GM11168 (cell line): ENCODE data around the gene GNMT.
"Not testable (repeated sequence)": the region's sequence is repeated elsewhere in the genome, so short reads cannot be mapped to it uniquely, and the experiment has no call there.

Experiments used
- in situ Hi-C: fragments of 300-500 bp; cut with MboI; formaldehyde crosslinking; loops from one replicate; pipeline ENCODE4 v1.12.0; 2022; ENCODE audit warnings: low sequenced_read_pairs; ENCODE audit not compliant: unreplicated experiment

Gene GNMT

DNA sequence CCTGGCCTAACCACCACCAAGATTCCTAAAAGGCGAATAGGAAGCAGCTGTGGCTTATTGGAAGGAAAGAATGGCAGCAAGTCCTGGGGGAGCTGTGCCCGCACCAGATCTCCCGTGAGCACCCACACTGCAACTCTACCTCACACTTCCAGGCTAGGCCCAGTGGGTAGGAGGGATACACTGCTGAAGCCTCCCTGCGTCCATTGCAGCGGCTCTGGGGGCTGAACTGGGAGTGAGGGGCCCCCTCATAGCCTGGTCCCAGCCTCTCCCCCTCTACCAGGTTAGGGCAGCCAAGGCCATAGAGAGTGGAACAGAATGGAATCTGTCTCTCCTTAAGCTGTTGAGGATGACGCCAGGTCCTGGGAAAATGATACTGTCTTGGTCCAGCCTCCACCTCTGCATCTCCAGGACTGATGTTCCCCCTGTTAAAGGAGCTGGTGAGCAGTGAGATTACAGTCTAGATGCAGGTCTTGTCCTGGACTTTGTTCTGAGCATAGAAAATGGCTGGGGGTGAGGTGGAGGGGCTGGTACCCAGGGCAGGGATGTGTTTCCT lies 20.0 kb upstream of the GNMT start:
- in situ Hi-C loops, result no loop called here

DNA sequence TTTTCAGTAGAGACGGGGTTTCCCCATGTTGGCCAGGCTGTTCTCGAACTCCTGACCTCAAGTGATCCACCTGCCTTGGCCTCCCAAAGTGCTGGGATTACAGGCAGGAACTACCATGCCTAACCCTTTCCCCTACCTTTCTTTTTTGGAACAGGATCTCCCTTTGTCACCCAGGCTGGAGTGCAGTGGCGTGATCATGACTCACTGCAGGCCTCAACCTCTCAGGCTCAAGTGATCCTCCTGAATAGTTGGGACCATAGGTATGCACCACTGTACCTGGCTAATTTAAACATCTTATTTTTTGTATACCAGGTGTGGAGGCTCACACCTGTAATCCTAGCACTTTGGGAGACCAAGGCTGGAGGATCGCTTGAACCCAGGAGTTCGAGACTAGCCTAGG lies 19.2 kb upstream of the GNMT start:
- in situ Hi-C loops, result not testable (repeated sequence)

- in situ Hi-C loops, result no loop called here
These were observed 18.1 kb upstream of the GNMT start for GRCh38 chr6:42942444-42942843.

GRCh38 chr6:42947950-42948349 lies 12.6 kb upstream of the GNMT start:
- in situ Hi-C loops, result no loop called here

DNA sequence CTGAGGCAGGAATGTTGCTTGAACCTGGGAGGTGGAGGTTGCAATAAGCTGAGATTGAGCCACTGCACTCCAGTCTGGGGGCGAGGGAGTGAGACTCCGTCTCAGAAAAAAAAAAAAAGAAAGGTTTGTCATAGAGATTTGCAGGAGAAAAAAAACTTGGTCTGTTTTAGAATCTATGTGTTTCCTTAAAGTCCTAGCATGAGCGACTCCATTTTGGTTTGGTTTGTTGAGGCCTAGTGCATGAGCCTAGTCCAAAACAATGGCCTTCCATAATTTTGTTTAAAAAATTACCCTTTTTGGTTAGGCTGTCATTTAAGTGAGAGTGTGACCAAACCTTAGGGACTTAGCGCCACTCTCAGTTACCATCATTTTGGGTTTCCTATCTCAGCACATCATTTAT lies 8.2 kb upstream of the GNMT start:
- in situ Hi-C loops, result no loop called here

DNA sequence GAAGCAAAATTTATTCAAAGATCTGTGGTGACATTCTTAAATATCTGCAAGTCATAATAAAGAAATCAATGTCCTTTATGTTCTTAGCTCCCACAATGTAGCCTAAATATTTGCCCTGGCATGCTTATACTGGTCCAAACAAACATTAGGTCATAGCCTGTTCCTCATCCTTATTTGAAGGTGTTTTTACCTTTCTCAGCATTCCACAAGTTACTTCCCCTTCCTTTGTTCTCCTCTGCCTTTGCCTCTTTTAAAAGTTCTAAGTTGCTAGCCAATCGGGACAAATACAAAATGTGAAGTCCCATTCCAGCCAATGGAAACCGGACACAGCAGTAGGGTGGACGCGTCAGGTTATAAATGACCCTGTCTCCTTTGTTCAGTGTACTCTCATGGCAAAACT lies 6.1 kb upstream of the GNMT start:
- in situ Hi-C loops, result not testable (repeated sequence)

DNA sequence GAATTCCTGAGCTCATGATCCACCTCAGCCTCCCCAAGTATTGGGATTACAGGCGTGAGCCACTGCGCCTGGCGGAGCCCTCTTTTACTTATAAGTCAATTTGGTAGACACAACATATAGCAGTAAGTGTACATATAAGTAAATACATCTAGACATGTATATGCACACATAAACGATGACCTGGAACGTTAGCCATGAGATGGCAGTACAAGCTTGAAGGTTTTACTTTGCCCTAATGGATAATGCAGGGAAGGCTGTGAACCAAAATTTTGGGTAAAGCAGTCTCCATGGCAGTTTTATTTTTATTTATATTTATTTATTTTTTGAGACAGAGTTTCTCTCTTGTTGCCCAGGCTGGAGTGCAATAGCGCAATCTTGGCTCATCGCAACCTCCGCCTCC lies 2.4 kb upstream of the GNMT start:
- in situ Hi-C loops, result no loop called here

DNA sequence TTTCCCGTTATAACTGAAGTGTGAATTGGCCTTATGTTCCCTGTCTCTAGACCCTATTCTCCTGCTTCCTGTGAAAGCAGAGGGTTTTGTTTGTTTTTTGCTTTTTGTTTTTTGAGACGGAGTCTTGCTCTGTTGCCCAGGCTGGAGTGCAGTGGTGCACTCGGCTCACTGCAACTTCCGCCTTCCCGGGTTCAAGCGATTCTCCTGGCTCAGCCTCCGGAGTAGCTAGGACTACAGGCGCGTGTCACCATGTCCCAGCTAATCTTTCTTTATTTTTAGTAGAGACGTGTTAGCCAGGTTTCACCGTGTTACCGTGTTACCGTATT lies 674 bp upstream of the GNMT start:
- in situ Hi-C loops, result no loop called here

DNA sequence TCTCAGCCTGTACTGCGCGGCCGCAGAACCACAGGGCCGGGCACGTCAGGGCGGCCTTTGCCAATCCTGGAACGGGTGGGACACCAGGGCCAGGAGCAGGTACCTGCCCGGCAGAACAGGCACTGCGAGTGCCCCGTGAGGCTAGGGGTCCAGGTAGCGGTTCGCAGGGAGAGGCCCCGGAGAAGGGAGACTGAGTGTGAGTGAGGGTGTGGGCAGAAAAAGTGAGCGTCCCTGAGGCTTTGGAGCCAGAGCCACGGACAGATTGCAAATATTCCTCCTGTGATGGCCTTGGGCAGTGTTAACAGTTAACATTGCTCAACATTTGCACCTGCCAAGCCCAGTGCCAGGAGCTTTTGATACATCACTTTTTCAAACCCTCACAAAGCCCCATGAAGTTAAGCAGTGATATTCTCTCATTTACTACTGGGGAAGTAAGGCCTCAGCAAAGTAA lies 491 bp downstream of the GNMT start:
- in situ Hi-C loops, result no loop called here

- in situ Hi-C loops, result no loop called here
These were observed 1.5 kb downstream of the GNMT start for GRCh38 chr6:42962096-42962495.

DNA sequence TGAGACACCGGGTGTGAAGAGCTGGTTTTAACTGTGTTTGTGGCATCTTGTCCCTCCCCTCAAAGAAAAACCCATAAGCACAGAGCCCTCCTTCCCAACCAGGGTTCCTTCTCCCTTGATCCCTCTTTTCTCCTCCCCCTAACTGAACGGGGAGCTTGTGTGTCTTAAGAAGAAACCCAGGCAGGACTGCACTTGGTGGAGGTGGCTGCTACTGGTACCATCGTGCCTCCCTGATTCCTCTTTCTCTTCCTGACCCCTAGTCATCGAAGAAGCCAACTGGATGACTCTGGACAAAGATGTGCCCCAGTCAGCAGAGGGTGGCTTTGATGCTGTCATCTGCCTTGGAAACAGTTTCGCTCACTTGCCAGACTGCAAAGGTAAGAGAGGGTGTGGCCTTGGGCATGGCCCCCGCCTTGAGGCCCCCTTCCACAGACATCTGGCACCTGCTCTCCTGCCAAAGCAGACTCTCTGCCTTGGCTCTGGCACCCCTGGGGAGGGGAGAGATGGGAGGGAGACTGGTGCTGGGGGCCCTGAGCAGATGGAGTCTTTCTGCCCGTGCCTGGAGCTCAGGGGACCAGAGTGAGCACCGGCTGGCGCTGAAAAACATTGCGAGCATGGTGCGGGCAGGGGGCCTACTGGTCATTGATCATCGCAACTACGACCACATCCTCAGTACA lies 2.1 kb downstream of the GNMT start:
- in situ Hi-C loops, result no loop called here

DNA sequence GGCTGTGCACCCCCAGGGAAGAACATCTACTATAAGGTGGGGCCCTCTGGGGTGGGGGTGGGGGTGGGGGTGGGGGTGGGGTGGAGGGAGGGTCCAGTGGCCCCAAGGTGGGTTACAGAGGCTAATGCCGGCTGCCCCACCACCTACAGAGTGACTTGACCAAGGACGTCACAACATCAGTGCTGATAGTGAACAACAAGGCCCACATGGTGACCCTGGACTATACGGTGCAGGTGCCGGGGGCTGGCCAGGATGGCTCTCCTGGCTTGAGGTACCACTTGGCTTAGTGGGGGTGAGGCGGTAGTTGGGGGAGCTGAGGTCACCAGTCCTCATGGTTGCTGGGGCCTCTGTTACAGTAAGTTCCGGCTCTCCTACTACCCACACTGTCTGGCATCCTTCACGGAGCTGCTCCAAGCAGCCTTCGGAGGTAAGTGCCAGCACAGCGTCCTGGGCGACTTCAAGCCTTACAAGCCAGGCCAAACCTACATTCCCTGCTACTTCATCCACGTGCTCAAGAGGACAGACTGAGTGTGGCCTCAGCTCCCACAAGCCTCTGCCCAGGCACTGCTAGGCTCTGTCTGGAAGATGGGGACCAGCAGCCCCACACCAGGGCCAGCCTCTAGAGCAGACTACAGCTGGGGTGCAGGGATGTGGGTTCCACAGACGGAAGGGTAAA lies 2.8 kb downstream of the GNMT start:
- in situ Hi-C loops, result no loop called here

DNA sequence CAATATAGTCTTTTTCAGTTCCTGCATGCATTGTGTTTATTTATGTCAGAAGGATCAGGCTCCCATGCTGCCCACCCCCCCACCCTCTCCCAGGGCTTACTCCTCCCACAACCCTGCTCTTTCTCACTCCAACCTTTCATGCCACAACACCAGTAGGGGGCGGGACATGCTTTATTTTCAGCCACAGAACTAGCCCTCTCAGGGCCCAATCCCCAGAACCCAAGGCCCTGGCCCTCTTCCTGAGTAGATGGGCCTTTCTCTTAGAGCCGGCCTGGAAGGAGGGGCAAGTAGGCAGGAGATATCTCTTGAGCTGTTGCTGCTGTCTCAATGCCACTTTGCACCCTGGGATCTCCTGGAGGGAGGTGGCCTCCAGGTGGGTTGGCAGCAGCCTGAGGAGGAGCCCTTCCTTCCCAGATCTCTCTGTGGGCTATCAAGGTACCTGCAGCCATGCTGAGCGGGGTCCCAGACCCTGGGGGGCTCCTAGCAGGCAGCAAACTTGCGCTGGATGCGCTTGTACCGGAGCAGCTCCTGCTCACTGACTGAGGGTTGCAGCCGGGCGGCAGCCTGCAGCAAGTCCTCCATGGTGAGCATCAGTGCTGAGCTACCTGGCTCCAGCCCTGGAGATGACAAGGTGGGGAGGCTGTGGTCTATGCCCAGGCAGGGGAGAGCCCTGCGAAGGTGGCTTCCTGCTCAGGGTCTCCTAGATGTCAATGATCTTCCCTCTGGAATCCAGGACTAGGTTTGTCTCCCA lies 3.5 kb downstream of the GNMT start:
- in situ Hi-C loops, result no loop called here

GRCh38 chr6:42966571-42966970 lies 6.0 kb downstream of the GNMT start:
- in situ Hi-C loops, result loop anchor here (5.0 kb wide), 1 partner anchor 34 kb away; no protein-coding TSS in a partner anchor

DNA sequence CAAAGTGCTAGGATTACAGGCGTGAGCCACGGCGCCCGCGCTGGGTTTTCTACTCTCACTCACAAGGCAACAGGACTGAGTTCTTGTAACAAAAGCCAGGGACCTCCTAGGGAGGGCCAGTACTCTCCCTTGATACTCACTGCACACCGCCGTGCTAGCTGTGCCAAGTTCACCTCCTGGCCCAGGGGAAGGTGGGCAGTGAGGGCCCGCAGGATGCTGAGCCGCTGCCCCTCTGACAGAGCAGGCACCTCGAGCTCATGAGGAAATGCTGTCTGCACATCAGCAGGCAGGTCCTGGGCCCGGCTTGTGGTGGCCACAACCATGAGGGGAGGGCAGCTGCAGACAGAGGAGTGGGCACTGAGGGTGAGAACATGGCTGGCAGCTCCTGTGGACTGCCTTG lies 6.7 kb downstream of the GNMT start:
- in situ Hi-C loops, result loop anchor here (5.0 kb wide), 1 partner anchor 35 kb away; no protein-coding TSS in a partner anchor

GRCh38 chr6:42968126-42968701 lies 7.7 kb downstream of the GNMT start:
- in situ Hi-C loops, result loop anchor here (5.0 kb wide), 1 partner anchor 36 kb away; no protein-coding TSS in a partner anchor

DNA sequence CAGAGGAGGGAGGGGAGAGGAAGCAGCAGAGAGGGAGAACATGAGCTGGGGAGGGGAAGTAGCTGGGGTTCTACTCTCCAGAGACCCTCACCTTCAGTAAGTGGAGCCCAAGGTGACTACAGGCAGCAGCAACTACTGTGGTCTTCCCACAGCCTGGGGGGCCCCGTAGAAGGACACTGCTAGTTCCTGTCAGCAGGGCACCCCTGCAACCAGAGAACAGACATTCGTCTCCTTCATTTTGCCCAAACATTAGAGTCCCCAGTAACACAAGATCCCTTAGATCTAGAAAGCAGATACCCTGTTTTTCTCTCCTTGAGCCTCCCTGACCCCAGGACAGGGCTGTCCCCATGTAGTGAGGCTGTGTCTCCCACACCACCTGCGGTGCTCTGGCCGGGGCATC lies 8.2 kb downstream of the GNMT start:
- in situ Hi-C loops, result loop anchor here (5.0 kb wide), 1 partner anchor 36 kb away; no protein-coding TSS in a partner anchor

- in situ Hi-C loops, result loop anchor here (5.0 kb wide), 1 partner anchor 37 kb away; no protein-coding TSS in a partner anchor
These were observed 8.9 kb downstream of the GNMT start for GRCh38 chr6:42969431-42969830.

DNA sequence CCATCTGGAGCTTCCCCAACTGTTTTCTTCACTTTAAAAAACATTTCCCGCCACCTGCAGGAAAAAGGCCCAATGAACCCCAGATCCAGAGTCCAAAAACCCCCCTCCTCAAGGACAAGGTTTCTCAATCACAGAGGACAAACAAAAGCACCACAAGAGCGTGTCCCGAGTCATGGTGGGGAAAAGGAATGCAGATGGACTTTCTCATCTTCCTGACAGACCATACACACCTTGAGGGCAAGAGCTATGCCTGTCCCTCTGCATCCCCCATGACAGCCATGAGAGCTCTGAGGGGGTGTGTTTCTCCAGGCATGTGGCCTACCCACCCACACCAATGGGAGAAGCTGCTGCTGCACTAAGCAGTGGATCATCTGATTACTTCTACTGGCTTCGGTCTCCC lies 9.4 kb downstream of the GNMT start:
- in situ Hi-C loops, result loop anchor here (5.0 kb wide), 1 partner anchor 38 kb away; no protein-coding TSS in a partner anchor

DNA sequence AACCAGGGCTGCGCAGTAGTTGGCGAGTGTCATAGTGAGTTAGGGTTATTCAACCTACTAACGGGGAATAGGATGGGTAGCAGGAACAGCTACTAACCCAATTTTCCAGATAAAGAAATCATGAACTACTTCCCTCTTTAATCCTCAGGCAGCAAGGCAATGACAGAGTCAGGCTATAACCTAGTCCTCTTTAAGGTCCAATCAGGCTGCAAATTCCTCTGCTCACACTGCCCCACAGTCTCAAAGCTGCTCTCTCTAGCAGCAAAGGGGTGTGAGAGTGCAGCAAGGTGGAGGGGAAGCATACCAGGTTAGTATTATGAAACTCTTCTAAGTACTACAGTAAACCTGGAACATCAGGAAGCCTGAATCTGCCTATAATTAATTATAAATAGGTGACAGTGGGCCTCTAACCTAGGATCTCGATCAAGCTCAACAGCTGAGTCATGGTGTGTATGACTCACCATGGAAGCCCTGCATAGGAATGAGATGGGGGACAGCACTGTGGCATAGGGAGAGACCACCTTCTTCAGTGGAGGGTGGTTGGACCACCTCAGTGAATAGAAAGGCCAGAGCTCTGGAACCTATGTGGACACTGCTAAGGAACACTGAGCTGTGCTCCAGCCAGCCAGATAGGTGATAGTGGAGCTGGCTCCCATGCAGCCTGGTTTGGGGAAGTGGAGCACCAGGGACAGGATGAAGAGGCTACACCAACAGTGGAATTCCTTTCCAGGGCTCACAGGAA lies 10.5 kb downstream of the GNMT start:
- in situ Hi-C loops, result no loop called here
